Kidney (tissue), 14 donors: ENCODE results near the gene SLC1A7. TPM values are rescaled to one million over a fixed set of nuclear protein-coding genes. Genes with fewer than 3 reads are reported as not detected.

Source experiments
- DNase-seq, 5 donors: peaks; one replicate each; pipeline ENCODE4 v3.0.0-alpha.2; 2013 to 2020
- FAIRE-seq: peaks from 2 replicates; lab custom pipeline; 2012; peaks lifted over from hg19 to GRCh38; lab: Jason Lieb, UNC
- H3K27ac ChIP-seq, 2 donors: one replicate each; pipeline ENCODE4 v1.7.0; 2013; ENCODE audit warnings: low read depth in 2 of 2, low read length in 2 of 2, inconsistent platforms in 1 of 2
- H3K27me3 ChIP-seq: one replicate; pipeline ENCODE4 v1.7.1; 2013; ENCODE audit warnings: low read length, inconsistent platforms; ENCODE audit not compliant: control insufficient read depth, insufficient read depth
- H3K36me3 ChIP-seq, 3 donors: one replicate each; pipeline versions ENCODE4 v1.7.0 to v1.7.1; 2013; ENCODE audit warnings: low read length in 3 of 3, control low read depth in 1 of 3, inconsistent platforms in 1 of 3; ENCODE audit not compliant: insufficient read depth in 3 of 3, control insufficient read depth in 2 of 3
- H3K4me1 ChIP-seq, 3 donors: one replicate each; pipeline versions ENCODE4 v1.7.0 to v1.7.1; 2013; ENCODE audit warnings: low read length in 3 of 3, inconsistent platforms in 1 of 3, low read depth in 1 of 3; ENCODE audit not compliant: control insufficient read depth in 2 of 3, insufficient read depth in 2 of 3
- H3K4me3 ChIP-seq, 3 donors: one replicate each; pipeline versions ENCODE4 v1.7.0 to v1.8.1; 2013; ENCODE audit warnings: low read length in 3 of 3, control low read depth in 1 of 3, inconsistent platforms in 1 of 3
- H3K9ac ChIP-seq, 3 donors: one replicate each; pipeline versions ENCODE4 v1.7.0 to v1.7.1; 2013; ENCODE audit warnings: low read length in 3 of 3, control low read depth in 1 of 3, inconsistent platforms in 1 of 3
- H3K9me3 ChIP-seq, 3 donors: one replicate each; pipeline versions ENCODE4 v1.7.0 to v1.7.1; 2013; ENCODE audit warnings: low read length in 3 of 3, control low read depth in 1 of 3, inconsistent platforms in 1 of 3; ENCODE audit not compliant: control insufficient read depth in 2 of 3, insufficient read depth in 1 of 3
- CTCF ChIP-seq: IDR thresholded peaks from 3 replicates; pipeline ENCODE4 v1.5.1; 2012; ENCODE audit warnings: mild to moderate bottlenecking, moderate library complexity, borderline replicate concordance; ENCODE audit not compliant: insufficient read depth; ENCODE audit errors: extremely low read depth
- intact Hi-C: fragments of 100-400 bp; cut with DNase I; formaldehyde crosslinking; loops from one replicate; pipeline ENCODE4 v1.11.1; 2022
- polyA plus RNA-seq: library from polyadenylated mRNA; stranded (reverse); fragments of 350-450 nt; fragmentation: Illumina TruSeq; extraction: RNeasy Lipid Tissue Mini Kit (QIAGEN cat#74804); gene quantifications from one replicate; pipeline ENCODE4 v1.2.3, GENCODE V29; 2014; ENCODE audit warnings: low read depth, low replicate concordance; ENCODE audit not compliant: insufficient read depth
- total RNA-seq: library from RNA; stranded (reverse); fragmentation: NEBNext Ultra II Directional; extraction: Animal tissue kit (Norgen Biotek cat#: 25700); gene quantifications from one replicate; pipeline ENCODE4 v1.2.1, GENCODE V29; 2021
- donor health status: control.
- donor health status: control.
- donor health status: control.
- donor health status: control.
- donor health status: control.
- donor health status: DM: yes; HTN: yes; CAD: no.
- donor health status: Normal renal cell carcinoma (clear cell type).

SLC1A7 gene
- total and polyA plus RNA-seq, 2 donors from 2014 or later = 1.0 TPM; not detected in 1

GRCh38 chr1:53174971-53175913 lies 32.8 kb upstream of the SLC1A7 start:
- no peak overlapping the region for H3K9ac ChIP-seq
- H3K4me3 ChIP-seq = no peak overlapping the region
- no peak for DNase-seq
- H3K27ac ChIP-seq = no peak overlapping the region
- TF ChIP-seq CTCF = no peak
- intact Hi-C loops = no loop called here
- no peaks in the 10 kb centered on the region for H3K4me1 ChIP-seq
- no peaks in the 10 kb centered on the region for H3K36me3 ChIP-seq
- no peaks in the 10 kb centered on the region for H3K9me3 ChIP-seq
- FAIRE-seq = no peak
- H3K27me3 ChIP-seq = no peaks in the 10 kb centered on the region

- Histone ChIP-seq H3K4me3 (no peak overlapping the region), H3K36me3 (no peaks in the 10 kb centered on the region), H3K9me3 (no peaks in the 10 kb centered on the region), H3K27me3 (no peaks in the 10 kb centered on the region), H3K4me1 (no peaks in the 10 kb centered on the region), H3K27ac (no peak overlapping the region), H3K9ac (no peak overlapping the region)
- intact Hi-C loops = no loop called here
- TF ChIP-seq CTCF = no peak
- DNase-seq = peak in 1 of 5 donors; percentile 22
- FAIRE-seq = no peak
Measured at GRCh38 chr1:53172426-53173128, 30.1 kb upstream of the SLC1A7 start.

- intact Hi-C loops = no loop called here
- no peak overlapping the region for H3K27ac ChIP-seq
- no peaks in the 10 kb centered on the region for H3K36me3 ChIP-seq
- H3K9me3 ChIP-seq = no peaks in the 10 kb centered on the region
- H3K4me1 ChIP-seq = no peaks in the 10 kb centered on the region
- no peaks in the 10 kb centered on the region for H3K27me3 ChIP-seq
- H3K4me3 ChIP-seq = no peak overlapping the region
- FAIRE-seq (no peak), DNase-seq (no peak)
- H3K9ac ChIP-seq = no peak overlapping the region
- TF ChIP-seq CTCF = no peak
Measured at GRCh38 chr1:53166912-53167311, 24.5 kb upstream of the SLC1A7 start.
